Vagina (tissue), 2 donors: ENCODE measurements around the gene TCEANC. TPM values are rescaled to one million over a fixed set of nuclear protein-coding genes. Genes with fewer than 3 reads are reported as not detected.

Experiments
- DNase-seq, 2 donors: peaks; one replicate each; pipeline ENCODE4 v3.0.0-alpha.2; 2017; ENCODE audit errors: extremely low spot score in 2 of 2
- H3K27ac ChIP-seq: fragments of 200-600 bp; sonication (generic); one replicate; pipeline ENCODE4 v1.5.1; 2019
- H3K27me3 ChIP-seq: fragments of 200-600 bp; sonication (generic); one replicate; pipeline ENCODE4 v1.5.1; 2019
- H3K36me3 ChIP-seq, 2 donors: fragments of 200-600 bp; sonication (generic); one replicate each; pipeline ENCODE4 v1.5.1; 2017 to 2019
- H3K4me1 ChIP-seq: fragments of 200-600 bp; sonication (generic); one replicate; pipeline ENCODE4 v1.5.1; 2019
- H3K4me3 ChIP-seq, 2 donors: fragments of 200-600 bp; sonication (generic); 1 replicate in 1 of 2; 2 replicates in 1 of 2; pipeline ENCODE4 v1.5.1; 2016 to 2019
- H3K9me3 ChIP-seq: fragments of 200-600 bp; sonication (generic); one replicate; pipeline ENCODE4 v1.5.1; 2019
- POLR2A ChIP-seq, 2 donors: fragments of 450-650 bp; IDR thresholded peaks; one replicate each; pipeline ENCODE4 v1.6.1; 2017; ENCODE audit warnings: antibody characterized with exemption in 2 of 2, mild to moderate bottlenecking in 2 of 2, moderate library complexity in 2 of 2
- POLR2AphosphoS5 ChIP-seq, 2 donors: sonication (generic); formaldehyde crosslinking; IDR thresholded peaks; one replicate each; pipeline ENCODE4 v1.9.0; 2017; ENCODE audit warnings: antibody characterized with exemption in 2 of 2, mild to moderate bottlenecking in 2 of 2, low read depth in 1 of 2; ENCODE audit not compliant: insufficient read depth in 1 of 2
- intact Hi-C: fragments of 100-400 bp; cut with DNase I; formaldehyde crosslinking; loops from one replicate; pipeline ENCODE4 v1.15.1; 2023
- total RNA-seq: library from RNA; depleted of rRNA; stranded (reverse); fragments of >200 nt; gene quantifications from one replicate; pipeline ENCODE4 v1.2.3, GENCODE V29; 2016
- TF ChIP-seq, protein P1 (sequence below), 3 experiments: fragments of 450-650 bp in 2 of 3; fragments of 200-600 bp in 1 of 3; sonication (generic) in 1 of 3; IDR thresholded peaks; one replicate each; pipeline ENCODE4 v1.5.1; 2017 to 2019; ENCODE audit warnings: antibody characterized with exemption in 3 of 3, mild to moderate bottlenecking in 2 of 3, moderate library complexity in 2 of 3

Gene TCEANC
- total RNA-seq, 1 donor from 2014 or later, result 3.2 TPM

DNA sequence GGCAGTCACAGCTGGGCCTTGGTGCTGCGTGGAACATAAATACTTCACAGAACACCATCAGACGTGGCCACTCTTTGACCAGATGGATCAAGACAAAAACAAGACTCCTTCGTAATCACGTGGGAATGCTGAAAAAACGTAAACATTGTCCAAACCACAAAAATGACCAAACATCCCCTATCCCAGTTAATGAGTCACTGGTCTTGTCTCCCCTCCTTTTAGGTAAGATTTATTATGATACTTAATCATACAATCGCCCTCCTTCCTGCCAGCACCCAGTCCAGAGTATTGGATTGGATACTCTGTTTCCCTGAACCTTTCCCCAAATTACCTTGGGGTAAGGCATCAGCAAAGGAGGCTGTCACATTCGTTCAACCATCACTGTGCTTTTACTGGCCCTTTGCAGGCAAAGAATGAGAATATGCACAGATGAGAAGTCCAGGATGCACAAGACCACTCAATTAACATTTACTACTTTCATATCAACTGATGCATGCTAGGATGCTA is 601 bp upstream of the TCEANC start:
- DNase-seq, result no peak
- peak overlapping the region; percentile 80 for H3K27ac ChIP-seq
- no peaks in the 10 kb centered on the region for H3K9me3 ChIP-seq
- H3K36me3 ChIP-seq, result no peaks in the 10 kb centered on the region
- TF ChIP-seq, protein P1, sequence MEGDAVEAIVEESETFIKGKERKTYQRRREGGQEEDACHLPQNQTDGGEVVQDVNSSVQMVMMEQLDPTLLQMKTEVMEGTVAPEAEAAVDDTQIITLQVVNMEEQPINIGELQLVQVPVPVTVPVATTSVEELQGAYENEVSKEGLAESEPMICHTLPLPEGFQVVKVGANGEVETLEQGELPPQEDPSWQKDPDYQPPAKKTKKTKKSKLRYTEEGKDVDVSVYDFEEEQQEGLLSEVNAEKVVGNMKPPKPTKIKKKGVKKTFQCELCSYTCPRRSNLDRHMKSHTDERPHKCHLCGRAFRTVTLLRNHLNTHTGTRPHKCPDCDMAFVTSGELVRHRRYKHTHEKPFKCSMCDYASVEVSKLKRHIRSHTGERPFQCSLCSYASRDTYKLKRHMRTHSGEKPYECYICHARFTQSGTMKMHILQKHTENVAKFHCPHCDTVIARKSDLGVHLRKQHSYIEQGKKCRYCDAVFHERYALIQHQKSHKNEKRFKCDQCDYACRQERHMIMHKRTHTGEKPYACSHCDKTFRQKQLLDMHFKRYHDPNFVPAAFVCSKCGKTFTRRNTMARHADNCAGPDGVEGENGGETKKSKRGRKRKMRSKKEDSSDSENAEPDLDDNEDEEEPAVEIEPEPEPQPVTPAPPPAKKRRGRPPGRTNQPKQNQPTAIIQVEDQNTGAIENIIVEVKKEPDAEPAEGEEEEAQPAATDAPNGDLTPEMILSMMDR (IDR thresholded peaks at IDR 0.05), result no peak
- TF ChIP-seq POLR2A (IDR thresholded peaks at IDR 0.05), result no peak
- no peak for TF ChIP-seq POLR2AphosphoS5 (IDR thresholded peaks at IDR 0.05; ENCODE audit: insufficient read depth in 1 of 2, low read depth in 1 of 2)
- H3K4me1 ChIP-seq, result peaks cover 15% of the 10 kb centered on the region
- no peaks in the 10 kb centered on the region for H3K27me3 ChIP-seq
- peak overlapping the region; percentile 64 to 76 for H3K4me3 ChIP-seq
- intact Hi-C loops, result no loop called here

DNA sequence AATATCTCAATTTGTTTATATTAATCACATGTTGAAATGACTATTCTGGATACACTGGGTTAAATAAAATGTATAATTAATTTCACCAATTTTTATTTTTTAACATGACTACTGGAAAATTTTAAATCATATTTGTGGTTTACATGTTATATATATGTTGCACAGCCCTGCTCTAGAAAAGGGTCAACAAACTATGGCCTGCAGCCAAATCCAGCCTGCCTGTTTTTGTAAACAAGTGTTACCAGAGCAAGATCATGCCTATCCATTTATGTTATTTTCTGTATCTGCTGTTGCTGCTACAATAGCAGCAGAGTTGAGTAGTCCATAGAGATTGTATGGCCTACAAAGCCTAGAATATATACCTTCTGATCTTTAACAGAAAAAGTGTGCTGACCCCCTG is 1.2 kb downstream of the TCEANC start:
- Histone ChIP-seq H3K4me3 (no peak overlapping the region), H3K27ac (no peak overlapping the region), H3K27me3 (no peaks in the 10 kb centered on the region), H3K4me1 (peaks cover 15% of the 10 kb centered on the region), H3K9me3 (no peaks in the 10 kb centered on the region), H3K36me3 (no peaks in the 10 kb centered on the region)
- no peak for DNase-seq
- intact Hi-C loops, result no loop called here
- TF ChIP-seq POLR2A (IDR thresholded peaks at IDR 0.05) (no peak), POLR2AphosphoS5 (IDR thresholded peaks at IDR 0.05; ENCODE audit: insufficient read depth in 1 of 2, low read depth in 1 of 2) (no peak)
- TF ChIP-seq, protein P1 (IDR thresholded peaks at IDR 0.05), result no peak

DNA sequence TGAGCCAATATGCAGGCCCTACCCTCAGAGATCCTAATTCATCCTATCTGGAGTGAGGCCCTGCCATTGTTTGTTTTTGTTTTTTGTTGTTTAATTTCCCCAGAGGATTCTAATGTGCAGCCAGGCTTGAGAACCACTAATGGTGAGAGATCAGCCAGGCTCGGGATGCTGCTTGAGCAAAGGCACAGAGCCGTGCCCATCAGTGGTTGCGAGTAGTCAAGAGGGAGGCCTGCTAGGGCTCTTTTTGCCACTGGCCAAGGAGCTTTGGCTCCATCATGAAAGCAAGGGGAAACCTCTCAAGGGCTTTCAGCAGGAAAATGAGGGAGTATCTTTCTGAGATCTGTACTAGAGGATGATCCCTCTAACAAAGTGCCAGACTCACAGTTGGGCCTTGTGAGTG is 2.7 kb downstream of the TCEANC start:
- no peak for DNase-seq
- H3K27ac ChIP-seq, result no peak overlapping the region
- H3K27me3 ChIP-seq, result no peaks in the 10 kb centered on the region
- H3K36me3 ChIP-seq, result no peaks in the 10 kb centered on the region
- H3K4me1 ChIP-seq, result peaks cover 15% of the 10 kb centered on the region
- no peak overlapping the region for H3K4me3 ChIP-seq
- intact Hi-C loops, result no loop called here
- no peaks in the 10 kb centered on the region for H3K9me3 ChIP-seq
- TF ChIP-seq POLR2AphosphoS5 (IDR thresholded peaks at IDR 0.05; ENCODE audit: insufficient read depth in 1 of 2, low read depth in 1 of 2) (no peak), POLR2A (IDR thresholded peaks at IDR 0.05) (no peak)
- TF ChIP-seq, protein P1 (IDR thresholded peaks at IDR 0.05), result no peak

DNA sequence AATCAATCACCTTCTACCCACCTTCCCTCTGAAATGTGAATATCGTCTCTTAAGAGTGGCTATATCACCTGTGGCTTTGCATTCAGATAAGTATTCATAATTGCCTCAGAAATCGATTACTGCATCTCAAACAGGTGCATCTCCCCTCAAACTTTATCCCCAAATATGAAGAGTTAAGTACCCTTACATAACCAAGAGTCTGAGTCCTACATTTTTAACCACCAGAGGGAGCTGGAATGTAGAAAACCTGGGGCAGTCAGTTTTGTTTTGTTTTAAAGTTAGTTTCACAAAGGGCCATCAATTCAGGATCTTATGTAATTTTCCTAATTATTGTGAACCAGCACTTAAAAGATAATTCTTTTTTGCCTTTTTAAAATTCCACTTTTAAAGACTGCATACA is 5.7 kb downstream of the TCEANC start:
- Histone ChIP-seq H3K4me1 (peaks cover 6% of the 10 kb centered on the region), H3K27me3 (no peaks in the 10 kb centered on the region), H3K4me3 (no peak overlapping the region), H3K27ac (peak overlapping the region; percentile 21), H3K36me3 (no peaks in the 10 kb centered on the region), H3K9me3 (no peaks in the 10 kb centered on the region)
- DNase-seq, result no peak
- TF ChIP-seq, protein P1 (IDR thresholded peaks at IDR 0.05), result peak; percentile 69 to 77 (median 71)
- no peak for TF ChIP-seq POLR2AphosphoS5 (IDR thresholded peaks at IDR 0.05; ENCODE audit: insufficient read depth in 1 of 2, low read depth in 1 of 2)
- intact Hi-C loops, result no loop called here

DNA sequence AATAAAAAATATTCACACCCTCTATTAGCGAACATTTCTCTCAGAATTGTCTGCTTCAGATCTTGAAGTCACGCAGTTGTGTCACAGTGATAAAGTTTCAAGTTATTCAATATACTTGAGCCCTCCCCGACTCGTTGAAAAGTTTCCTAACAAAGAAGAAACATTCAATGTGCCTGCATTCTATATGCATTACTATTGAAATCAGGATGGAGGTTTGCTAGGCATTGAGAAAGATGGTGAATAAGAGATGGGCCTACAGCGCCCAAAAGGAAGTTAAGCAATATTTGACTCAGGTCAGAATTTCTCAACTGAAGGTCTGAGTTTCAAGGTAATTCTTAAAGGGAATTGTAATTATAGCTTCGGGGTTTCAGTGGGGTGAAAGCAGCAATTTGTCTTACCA is 6.1 kb downstream of the TCEANC start:
- Histone ChIP-seq H3K4me1 (peaks cover 9% of the 10 kb centered on the region), H3K36me3 (no peaks in the 10 kb centered on the region), H3K9me3 (no peaks in the 10 kb centered on the region), H3K27me3 (no peaks in the 10 kb centered on the region), H3K4me3 (no peak overlapping the region), H3K27ac (peak overlapping the region; percentile 21)
- DNase-seq, result no peak
- TF ChIP-seq POLR2AphosphoS5 (IDR thresholded peaks at IDR 0.05; ENCODE audit: insufficient read depth in 1 of 2, low read depth in 1 of 2) (no peak), POLR2A (IDR thresholded peaks at IDR 0.05) (no peak)
- TF ChIP-seq, protein P1 (IDR thresholded peaks at IDR 0.05), result no peak
- intact Hi-C loops, result no loop called here
